Suppressor macrophage treated with lipopolysaccharide for 1 hour (primary cell): ENCODE data around the gene FNBP1.
"Not testable (repeated sequence)": the region's sequence is repeated elsewhere in the genome, so short reads cannot be mapped to it uniquely, and the experiment has no call there.

Experiments used
- DNase-seq, 3 donors: peaks; one replicate each; pipeline ENCODE4 v3.0.0-alpha.2; 2020 to 2022

The FNBP1 gene

GRCh38 chr9:130021842-130022241 is 21.1 kb downstream of the FNBP1 start:
- not testable (repeated sequence) for DNase-seq

GRCh38 chr9:130021123-130021522 is 21.9 kb downstream of the FNBP1 start:
- DNase-seq: no peak

- DNase-seq: no peak
These were observed 22.4 kb downstream of the FNBP1 start for GRCh38 chr9:130020618-130021017.

- no peak for DNase-seq
These were observed 24.7 kb downstream of the FNBP1 start for GRCh38 chr9:130018265-130018664.

GRCh38 chr9:130017510-130017909 is 25.5 kb downstream of the FNBP1 start:
- not testable (repeated sequence) for DNase-seq

GRCh38 chr9:130017076-130017475 is 25.9 kb downstream of the FNBP1 start:
- no peak for DNase-seq

GRCh38 chr9:130015353-130016019 is 27.5 kb downstream of the FNBP1 start:
- no peak for DNase-seq

GRCh38 chr9:130013326-130013725 is 29.7 kb downstream of the FNBP1 start:
- no peak for DNase-seq

GRCh38 chr9:130010151-130010988 is 32.6 kb downstream of the FNBP1 start:
- DNase-seq: peak; percentile 79 to 89 (median 79)

- DNase-seq: not testable (repeated sequence)
These were observed 33.4 kb downstream of the FNBP1 start for GRCh38 chr9:130009546-130009945.

GRCh38 chr9:130008538-130008937 is 34.5 kb downstream of the FNBP1 start:
- no peak for DNase-seq

GRCh38 chr9:130006952-130007351 is 36.0 kb downstream of the FNBP1 start:
- not testable (repeated sequence) for DNase-seq

GRCh38 chr9:130003943-130004552 is 38.9 kb downstream of the FNBP1 start:
- no peak for DNase-seq

GRCh38 chr9:130002320-130002719 is 40.7 kb downstream of the FNBP1 start:
- no peak for DNase-seq

GRCh38 chr9:130001190-130001589 is 41.8 kb downstream of the FNBP1 start:
- DNase-seq: no peak

GRCh38 chr9:129999141-129999510 is 43.9 kb downstream of the FNBP1 start:
- no peak for DNase-seq

- no peak for DNase-seq
These were observed 44.4 kb downstream of the FNBP1 start for GRCh38 chr9:129998491-129999140.

- DNase-seq: not testable (repeated sequence)
These were observed 45.3 kb downstream of the FNBP1 start for GRCh38 chr9:129997706-129998105.

GRCh38 chr9:129996161-129996830 is 46.7 kb downstream of the FNBP1 start:
- DNase-seq: peak; percentile 73 to 96 (median 93)

GRCh38 chr9:129995409-129996160 is 47.4 kb downstream of the FNBP1 start:
- DNase-seq: peak; percentile 80 to 85 (median 81)

GRCh38 chr9:129994882-129995281 is 48.1 kb downstream of the FNBP1 start:
- peak; percentile 10 to 77 (median 62) for DNase-seq

GRCh38 chr9:129991139-129991538 is 51.9 kb downstream of the FNBP1 start:
- not testable (repeated sequence) for DNase-seq
